ENCODE data around the gene SLC38A3. TPM values are rescaled to one million over a fixed set of nuclear protein-coding genes. Genes with fewer than 3 reads are reported as not detected.

SLC38A3 gene
- total and polyA plus RNA-seq, 9 of the 15 experiments (the other 6 are each of a cell fraction or from before 2014, with no cell fraction given), result 0.09 to 0.38 (median 0.16) TPM; not detected in 6

DNA sequence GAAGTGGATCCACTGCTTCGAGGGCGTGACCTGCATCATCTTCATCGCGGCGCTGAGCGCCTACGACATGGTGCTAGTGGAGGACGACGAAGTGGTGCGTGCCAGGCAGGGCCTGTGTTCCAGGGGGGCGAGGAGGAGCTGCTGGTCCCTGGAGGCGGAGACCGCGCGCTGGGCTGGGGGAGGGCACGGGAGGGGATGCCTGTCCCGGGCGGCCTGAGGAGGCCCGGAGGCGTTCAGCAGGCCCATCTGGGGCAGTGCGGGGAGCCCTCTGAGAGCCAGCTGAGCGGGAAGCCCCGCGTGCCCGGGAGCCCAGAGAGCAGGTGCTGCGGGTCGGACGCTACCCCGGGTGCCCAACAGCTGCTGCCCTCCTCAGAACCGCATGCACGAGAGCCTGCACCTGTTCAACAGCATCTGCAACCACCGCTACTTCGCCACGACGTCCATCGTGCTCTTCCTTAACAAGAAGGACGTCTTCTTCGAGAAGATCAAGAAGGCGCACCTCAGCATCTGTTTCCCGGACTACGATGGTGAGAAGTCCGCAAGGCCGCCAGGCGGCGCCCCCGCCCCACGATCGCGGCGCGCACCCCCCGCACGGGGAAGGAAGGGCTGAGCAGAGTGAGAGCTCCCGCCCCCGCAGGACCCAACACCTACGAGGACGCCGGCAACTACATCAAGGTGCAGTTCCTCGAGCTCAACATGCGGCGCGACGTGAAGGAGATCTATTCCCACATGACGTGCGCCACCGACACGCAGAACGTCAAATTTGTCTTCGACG is 10.8 kb upstream of the SLC38A3 start (continued):
- TF ChIP-seq ZBTB7A (IDR thresholded peaks at IDR 0.05; ENCODE audit: borderline replicate concordance, control insufficient read depth, low read depth, low read length) (no peak; the same call in 1 of the 2 replicates), TAF15 (IDR thresholded peaks at IDR 0.05; ENCODE audit: low read depth, low read length) (no peak), PTBP1 (IDR thresholded peaks at IDR 0.05; ENCODE audit: low read depth, low read length) (no peak), CREB1 (IDR thresholded peaks at IDR 0.05) (peak; percentile 72), CREB1 (CRISPR knock-in tag; IDR thresholded peaks at IDR 0.05) (peak; percentile 73), NR1H2 (CRISPR knock-in tag; IDR thresholded peaks at IDR 0.05) (no peak), SREBF1 (IDR thresholded peaks at IDR 0.05; ENCODE audit: borderline replicate concordance, low read depth, low read length) (no peak), ZNF354B (CRISPR knock-in tag; IDR thresholded peaks at IDR 0.05) (no peak), RBFOX2 (IDR thresholded peaks at IDR 0.05; ENCODE audit: low read depth, low read length) (no peak), MAFG (tag; conservative IDR thresholded peaks at IDR 0.05) (no peak), ARID2 (IDR thresholded peaks at IDR 0.05) (peak; percentile 97), ARHGAP35 (IDR thresholded peaks at IDR 0.05; ENCODE audit: partially characterized antibody) (no peak), SAFB (IDR thresholded peaks at IDR 0.05; ENCODE audit: borderline replicate concordance, low read depth, low read length) (0 out of 2 replicates have a peak, but pooled peaks have one; percentile 31)
- TF ChIP-seq, protein P1, sequence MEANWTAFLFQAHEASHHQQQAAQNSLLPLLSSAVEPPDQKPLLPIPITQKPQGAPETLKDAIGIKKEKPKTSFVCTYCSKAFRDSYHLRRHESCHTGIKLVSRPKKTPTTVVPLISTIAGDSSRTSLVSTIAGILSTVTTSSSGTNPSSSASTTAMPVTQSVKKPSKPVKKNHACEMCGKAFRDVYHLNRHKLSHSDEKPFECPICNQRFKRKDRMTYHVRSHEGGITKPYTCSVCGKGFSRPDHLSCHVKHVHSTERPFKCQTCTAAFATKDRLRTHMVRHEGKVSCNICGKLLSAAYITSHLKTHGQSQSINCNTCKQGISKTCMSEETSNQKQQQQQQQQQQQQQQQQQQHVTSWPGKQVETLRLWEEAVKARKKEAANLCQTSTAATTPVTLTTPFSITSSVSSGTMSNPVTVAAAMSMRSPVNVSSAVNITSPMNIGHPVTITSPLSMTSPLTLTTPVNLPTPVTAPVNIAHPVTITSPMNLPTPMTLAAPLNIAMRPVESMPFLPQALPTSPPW (CRISPR knock-in tag; IDR thresholded peaks at IDR 0.05), result peak; percentile 90
- TF ChIP-seq, protein P2, sequence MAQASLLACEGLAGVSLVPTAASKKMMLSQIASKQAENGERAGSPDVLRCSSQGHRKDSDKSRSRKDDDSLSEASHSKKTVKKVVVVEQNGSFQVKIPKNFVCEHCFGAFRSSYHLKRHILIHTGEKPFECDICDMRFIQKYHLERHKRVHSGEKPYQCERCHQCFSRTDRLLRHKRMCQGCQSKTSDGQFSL (CRISPR knock-in tag; IDR thresholded peaks at IDR 0.05), result peak; percentile 97
- TF ChIP-seq, protein P2 (tag; IDR thresholded peaks at IDR 0.05), result peak in 1 of 2 experiments; percentile 87; a peak in 2 of 4 replicates
- TF ChIP-seq, protein P3, sequence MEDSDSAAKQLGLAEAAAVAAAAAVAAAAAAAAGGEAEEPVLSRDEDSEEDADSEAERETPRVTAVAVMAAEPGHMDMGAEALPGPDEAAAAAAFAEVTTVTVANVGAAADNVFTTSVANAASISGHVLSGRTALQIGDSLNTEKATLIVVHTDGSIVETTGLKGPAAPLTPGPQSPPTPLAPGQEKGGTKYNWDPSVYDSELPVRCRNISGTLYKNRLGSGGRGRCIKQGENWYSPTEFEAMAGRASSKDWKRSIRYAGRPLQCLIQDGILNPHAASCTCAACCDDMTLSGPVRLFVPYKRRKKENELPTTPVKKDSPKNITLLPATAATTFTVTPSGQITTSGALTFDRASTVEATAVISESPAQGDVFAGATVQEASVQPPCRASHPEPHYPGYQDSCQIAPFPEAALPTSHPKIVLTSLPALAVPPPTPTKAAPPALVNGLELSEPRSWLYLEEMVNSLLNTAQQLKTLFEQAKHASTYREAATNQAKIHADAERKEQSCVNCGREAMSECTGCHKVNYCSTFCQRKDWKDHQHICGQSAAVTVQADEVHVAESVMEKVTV (CRISPR knock-in tag; IDR thresholded peaks at IDR 0.05), result peak; percentile 91

Measured in K562 (cell line).